ENCODE measurements around the gene SUSD4. TPM values are rescaled to one million over a fixed set of nuclear protein-coding genes. Genes with fewer than 3 reads are reported as not detected.

Gene SUSD4
- polyA plus RNA-seq, 3 donors from 2014 or later: not detected

DNA sequence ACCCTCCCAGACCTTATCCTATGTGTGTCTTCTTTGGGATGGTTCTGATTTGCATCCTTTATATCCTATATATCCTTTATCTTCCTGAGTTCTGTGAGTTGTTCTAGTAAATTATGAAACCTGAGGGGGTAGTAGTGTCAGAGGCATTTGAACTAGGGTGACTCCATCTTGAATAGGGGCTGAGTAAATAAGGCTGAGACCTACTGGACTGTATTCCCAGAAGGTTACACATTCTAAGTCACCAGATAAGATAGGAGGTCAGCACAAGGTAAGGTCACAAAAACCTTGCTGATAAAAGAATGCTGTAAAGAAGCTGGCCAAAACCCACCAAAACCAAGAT is 50.6 kb downstream of the SUSD4 start:
- no peak overlapping the region for H3K27ac Mint-ChIP-seq
- H3K9me3 Mint-ChIP-seq: peaks cover 0 to 2% (median 0%) of the 10 kb centered on the region in 6 donors
- no peak overlapping the region for H3K4me3 Mint-ChIP-seq
- no peaks in the 10 kb centered on the region for H3K4me1 Mint-ChIP-seq
- DNase-seq: no peak
- peaks cover 0 to 4% (median 3%) of the 10 kb centered on the region in 3 donors for H3K27me3 Mint-ChIP-seq (ENCODE audit: low read depth in 3 of 3)
- no peaks in the 10 kb centered on the region for H3K36me3 Mint-ChIP-seq

DNA sequence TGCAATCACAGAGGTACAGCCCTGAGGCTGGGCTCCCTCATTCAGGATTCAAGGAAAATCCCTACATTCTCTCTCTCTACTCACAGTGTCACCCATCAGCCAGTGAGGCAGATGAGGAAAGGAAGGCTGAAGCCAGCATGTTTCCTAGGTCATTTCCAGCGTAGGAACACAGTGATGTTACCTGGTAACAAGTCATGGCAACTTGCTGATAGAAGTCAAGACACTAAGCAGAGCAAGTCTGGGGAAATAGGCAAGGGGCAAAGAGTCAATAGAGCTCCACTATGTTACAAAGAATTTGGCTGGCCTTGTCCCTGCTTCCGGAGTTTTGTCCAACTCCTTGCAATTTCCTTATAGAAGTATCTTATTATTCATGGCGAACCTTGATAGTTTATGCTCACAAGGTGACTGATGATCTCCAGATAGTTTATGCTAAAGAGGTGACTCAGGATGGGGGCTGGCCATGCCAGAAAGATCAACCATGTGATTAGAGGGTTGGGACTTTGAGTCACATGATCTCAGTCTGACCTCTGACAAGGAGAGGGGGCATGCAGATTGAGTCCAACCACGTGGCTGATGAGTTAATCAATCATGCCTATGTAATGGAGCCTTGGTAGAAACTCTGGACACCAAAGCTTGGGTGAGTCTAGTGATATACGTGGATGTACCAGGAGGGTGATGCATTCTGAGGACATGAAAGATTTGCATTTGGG is 51.1 kb downstream of the SUSD4 start:
- Mint-ChIP-seq H3K9me3 (peaks cover 0 to 2% (median 0%) of the 10 kb centered on the region in 6 donors), H3K36me3 (no peaks in the 10 kb centered on the region), H3K27ac (no peak overlapping the region), H3K4me1 (no peaks in the 10 kb centered on the region), H3K27me3 (ENCODE audit: low read depth in 3 of 3) (peaks cover 0 to 7% (median 6%) of the 10 kb centered on the region in 3 donors), H3K4me3 (no peak overlapping the region)
- DNase-seq: no peak

DNA sequence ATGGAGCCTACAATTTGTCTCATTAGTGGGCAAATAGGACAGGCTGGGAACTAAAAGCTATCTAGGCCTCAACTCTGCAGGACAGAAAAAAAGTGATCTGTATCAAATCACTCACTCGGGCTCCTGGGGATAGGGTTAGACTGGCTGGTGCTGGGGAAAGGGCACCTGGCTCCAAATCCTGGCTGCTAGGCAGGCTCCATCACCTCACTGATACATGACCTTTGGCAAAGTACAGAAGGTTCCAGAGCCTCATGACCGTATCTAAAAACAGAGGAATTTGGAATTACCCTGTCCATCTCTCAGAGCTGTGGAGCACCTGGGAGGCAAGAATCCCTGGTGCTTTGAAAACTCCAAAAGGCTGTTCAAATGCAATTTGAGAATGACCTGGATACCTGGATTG is 51.7 kb downstream of the SUSD4 start:
- peaks cover 0 to 2% (median 0%) of the 10 kb centered on the region in 6 donors for H3K9me3 Mint-ChIP-seq
- H3K27ac Mint-ChIP-seq: no peak overlapping the region
- H3K27me3 Mint-ChIP-seq (ENCODE audit: low read depth in 3 of 3): peaks cover 0 to 9% (median 6%) of the 10 kb centered on the region in 3 donors
- no peaks in the 10 kb centered on the region for H3K4me1 Mint-ChIP-seq
- H3K36me3 Mint-ChIP-seq: no peaks in the 10 kb centered on the region
- H3K4me3 Mint-ChIP-seq: no peak overlapping the region
- no peak for DNase-seq

DNA sequence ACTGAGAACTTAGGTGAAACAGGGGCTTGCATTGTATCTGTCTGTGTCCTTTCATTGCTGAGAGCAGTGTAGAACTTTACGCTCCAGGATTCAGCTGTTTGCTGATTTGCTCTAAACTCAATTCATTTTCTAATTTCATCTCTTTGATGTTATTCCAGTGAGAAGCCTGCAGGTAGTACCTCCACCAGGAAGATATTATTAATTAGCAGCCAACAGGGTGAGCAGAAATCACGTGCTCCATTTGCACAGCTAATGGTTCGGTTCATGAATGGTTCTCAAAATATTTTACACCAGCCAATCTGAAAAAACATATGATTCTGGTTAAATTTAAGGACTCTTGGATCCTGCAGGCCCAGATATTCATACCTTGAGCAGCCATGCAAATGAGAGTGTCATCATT is 52.1 kb downstream of the SUSD4 start:
- no peaks in the 10 kb centered on the region for H3K36me3 Mint-ChIP-seq
- no peaks in the 10 kb centered on the region for H3K4me1 Mint-ChIP-seq
- H3K9me3 Mint-ChIP-seq: peaks cover 0 to 2% (median 0%) of the 10 kb centered on the region in 6 donors
- no peak overlapping the region for H3K4me3 Mint-ChIP-seq
- H3K27me3 Mint-ChIP-seq (ENCODE audit: low read depth in 3 of 3): peaks cover 0 to 9% (median 6%) of the 10 kb centered on the region in 3 donors
- no peak for DNase-seq
- no peak overlapping the region for H3K27ac Mint-ChIP-seq

DNA sequence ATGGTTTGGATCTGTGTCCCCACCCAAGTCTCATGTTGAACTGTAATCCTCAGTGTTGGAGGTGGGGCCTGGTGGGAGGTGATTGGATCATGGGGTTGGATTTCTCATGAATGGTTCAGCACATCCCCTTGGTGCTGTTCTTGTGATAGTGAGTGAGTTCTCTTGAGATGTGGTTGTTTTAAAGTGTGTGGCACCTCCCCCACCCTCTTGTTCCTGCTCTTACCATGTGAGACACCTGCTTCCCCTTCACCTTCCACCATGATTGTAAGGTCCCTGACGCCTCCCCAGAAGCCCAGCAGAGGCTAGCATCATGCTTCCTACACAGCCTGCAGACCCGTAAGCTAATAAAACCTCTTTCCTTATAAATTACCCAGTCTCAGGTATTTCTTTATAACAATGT is 55.8 kb downstream of the SUSD4 start:
- no peak overlapping the region for H3K27ac Mint-ChIP-seq
- H3K27me3 Mint-ChIP-seq (ENCODE audit: low read depth in 3 of 3): peaks cover 0 to 6% (median 3%) of the 10 kb centered on the region in 3 donors
- no peak for DNase-seq
- no peaks in the 10 kb centered on the region for H3K4me1 Mint-ChIP-seq
- peaks cover 0 to 13% (median 4%) of the 10 kb centered on the region in 6 donors for H3K9me3 Mint-ChIP-seq
- peaks cover 0 to 5% (median 0%) of the 10 kb centered on the region in 3 donors for H3K36me3 Mint-ChIP-seq
- no peak overlapping the region for H3K4me3 Mint-ChIP-seq

DNA sequence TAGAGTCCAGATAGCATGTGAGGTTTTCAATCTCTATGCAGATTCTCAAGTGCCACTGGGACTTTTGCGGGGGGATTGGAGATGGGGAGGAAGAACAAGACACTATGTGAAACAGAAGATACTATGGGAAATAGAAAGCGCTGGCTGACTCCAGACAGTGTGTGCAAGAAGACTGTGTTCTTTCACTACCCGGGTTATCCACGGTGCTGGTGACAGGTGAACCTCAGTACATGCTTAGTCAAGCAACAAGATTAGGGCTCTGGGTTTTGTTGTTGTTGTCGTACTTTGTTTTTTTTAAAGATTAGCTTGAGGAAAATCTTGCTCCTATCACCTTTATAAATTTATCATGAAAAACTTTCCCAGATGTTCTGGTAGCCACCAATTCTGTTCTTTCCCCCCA is 56.4 kb downstream of the SUSD4 start:
- DNase-seq: no peak
- Mint-ChIP-seq H3K9me3 (peaks cover under 1 to 19% (median 5%) of the 10 kb centered on the region in 6 donors), H3K4me3 (no peak overlapping the region), H3K36me3 (peaks cover 0 to 7% (median 0%) of the 10 kb centered on the region in 3 donors), H3K4me1 (no peaks in the 10 kb centered on the region), H3K27me3 (ENCODE audit: low read depth in 3 of 3) (peaks cover 0 to 5% (median 3%) of the 10 kb centered on the region in 3 donors), H3K27ac (no peak overlapping the region)

DNA sequence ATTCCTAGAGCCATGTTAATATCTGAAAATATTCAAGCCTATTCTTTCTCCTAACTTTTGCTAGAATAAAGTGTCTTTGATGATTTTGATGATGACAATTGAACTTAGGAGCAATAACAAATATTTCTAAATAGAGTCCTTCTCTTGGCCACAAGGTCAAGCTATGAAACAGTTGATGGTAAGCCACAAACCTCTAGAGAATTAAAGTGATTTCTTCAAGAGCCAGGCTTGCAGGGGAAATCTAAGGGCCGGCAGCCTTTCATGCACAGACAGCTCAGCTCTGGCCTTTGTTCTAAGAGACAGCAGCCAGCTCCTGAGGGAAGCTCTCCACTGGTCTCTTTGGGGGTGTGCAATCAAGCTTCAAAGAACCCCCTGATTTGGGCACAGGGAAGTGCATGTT is 59.0 kb downstream of the SUSD4 start:
- Mint-ChIP-seq H3K36me3 (peaks cover 0 to 7% (median 0%) of the 10 kb centered on the region in 3 donors), H3K4me1 (peaks cover 14 to 15% of the 10 kb centered on the region in 2 donors), H3K27ac (no peak overlapping the region), H3K27me3 (ENCODE audit: low read depth in 3 of 3) (peaks cover 2 to 5% (median 3%) of the 10 kb centered on the region in 3 donors), H3K4me3 (no peak overlapping the region), H3K9me3 (peaks cover 2 to 21% (median 5%) of the 10 kb centered on the region in 6 donors)
- no peak for DNase-seq

DNA sequence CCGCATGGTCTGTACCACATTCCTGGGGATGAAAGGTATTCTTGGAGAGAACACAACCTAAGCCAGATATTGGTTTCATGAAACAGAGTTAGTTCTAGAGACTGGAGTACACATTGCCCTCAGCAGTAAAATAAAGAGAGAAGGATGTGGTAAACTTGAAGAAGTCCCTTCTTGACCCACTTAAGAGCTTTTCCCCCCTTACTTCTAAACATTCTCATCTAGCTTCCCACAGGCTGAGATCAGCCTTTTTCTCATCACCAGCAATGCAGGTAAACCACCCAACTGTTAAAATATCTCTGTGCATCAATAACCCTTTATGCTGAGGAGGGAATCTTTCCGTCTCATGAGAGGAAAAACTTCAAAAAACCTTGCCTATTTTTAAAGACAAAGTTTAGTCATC is 62.6 kb downstream of the SUSD4 start:
- H3K27ac Mint-ChIP-seq: peak overlapping the region in 2 of 6 donors; percentile 2 to 48

DNA sequence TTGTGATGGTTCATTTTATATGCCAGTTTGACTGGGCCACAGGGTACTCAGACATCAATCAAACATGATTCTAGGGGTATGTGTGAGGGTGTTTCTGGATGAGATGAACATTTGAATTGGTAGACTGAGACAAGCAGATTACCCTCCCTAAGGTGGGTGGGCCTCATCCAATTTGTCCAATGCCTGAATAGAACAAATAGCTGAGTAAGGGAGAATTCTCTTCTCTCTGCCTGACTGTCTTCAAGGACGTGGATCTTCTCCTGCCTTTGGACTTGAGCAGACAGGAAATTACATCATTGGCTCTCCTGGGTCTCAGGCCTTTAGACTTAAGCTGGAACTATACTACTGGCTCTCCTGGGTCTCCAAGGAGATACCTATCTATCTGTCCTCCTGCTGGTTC is 64.4 kb downstream of the SUSD4 start:
- peaks cover 0 to 2% (median 0%) of the 10 kb centered on the region in 3 donors for H3K27me3 Mint-ChIP-seq (ENCODE audit: low read depth in 3 of 3)
- H3K4me3 Mint-ChIP-seq: no peak overlapping the region
- peak overlapping the region in 1 of 6 donors; percentile 20 for H3K27ac Mint-ChIP-seq
- H3K9me3 Mint-ChIP-seq: peaks cover 2 to 21% (median 5%) of the 10 kb centered on the region in 6 donors
- peaks cover 14 to 15% of the 10 kb centered on the region in 2 donors for H3K4me1 Mint-ChIP-seq
- no peak for DNase-seq
- peaks cover 0 to 7% (median 0%) of the 10 kb centered on the region in 3 donors for H3K36me3 Mint-ChIP-seq

More for the DNA sequence above, 62.6 kb downstream of the SUSD4 start:
- no peak for DNase-seq
- H3K9me3 Mint-ChIP-seq: peaks cover 2 to 21% (median 5%) of the 10 kb centered on the region in 6 donors
- peaks cover 0 to 7% (median 0%) of the 10 kb centered on the region in 3 donors for H3K36me3 Mint-ChIP-seq
- H3K4me3 Mint-ChIP-seq: peak overlapping the region in 1 of 5 donors; percentile 53
- H3K4me1 Mint-ChIP-seq: peaks cover 14 to 15% of the 10 kb centered on the region in 2 donors
- peaks cover 0 to 2% (median 0%) of the 10 kb centered on the region in 3 donors for H3K27me3 Mint-ChIP-seq (ENCODE audit: low read depth in 3 of 3)

DNA sequence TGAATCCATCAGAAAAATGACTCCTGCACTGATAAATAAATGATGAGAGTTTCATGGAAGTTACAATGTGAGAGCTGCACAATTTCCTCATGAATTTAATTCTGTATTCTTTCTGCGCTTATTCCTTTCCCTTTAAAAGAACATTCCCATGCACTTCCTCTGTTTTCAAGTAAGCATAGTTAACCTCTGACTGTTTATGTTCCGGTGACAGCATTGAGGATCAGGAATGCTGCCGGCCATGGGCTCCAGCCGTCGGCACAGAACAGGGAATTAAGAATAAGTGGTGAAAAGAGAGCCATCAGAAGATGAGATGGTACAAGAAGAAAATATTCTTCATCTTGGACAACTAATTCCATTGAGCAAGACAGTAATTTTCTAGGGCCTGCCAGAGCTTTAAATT is 65.3 kb downstream of the SUSD4 start:
- Mint-ChIP-seq H3K9me3 (peaks cover 2 to 13% (median 3%) of the 10 kb centered on the region in 6 donors), H3K4me1 (peaks cover 14 to 15% of the 10 kb centered on the region in 2 donors), H3K27ac (no peak overlapping the region), H3K4me3 (no peak overlapping the region), H3K27me3 (ENCODE audit: low read depth in 3 of 3) (peaks cover 0 to 2% (median 0%) of the 10 kb centered on the region in 3 donors), H3K36me3 (peaks cover 0 to 7% (median 0%) of the 10 kb centered on the region in 3 donors)
- DNase-seq: no peak

DNA sequence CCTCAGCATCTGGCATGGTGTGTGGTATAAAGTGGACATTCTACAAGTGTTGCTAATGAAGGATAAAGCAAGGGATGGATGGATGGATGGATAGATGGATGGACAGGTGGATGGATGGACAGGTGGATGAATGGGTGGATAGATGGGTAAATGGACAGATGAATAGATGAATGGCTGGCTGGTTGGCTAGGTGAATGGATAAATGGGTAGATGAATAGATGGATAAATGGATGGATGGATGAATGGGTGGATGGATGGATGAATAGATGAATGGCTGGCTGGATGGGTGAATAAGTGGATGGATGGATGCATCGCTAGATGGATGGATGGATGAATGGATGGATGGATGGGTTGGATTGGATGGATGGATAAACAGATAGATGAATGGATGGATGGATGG is 66.2 kb downstream of the SUSD4 start:
- Mint-ChIP-seq H3K36me3 (no peaks in the 10 kb centered on the region), H3K9me3 (peaks cover 0 to 4% (median 0%) of the 10 kb centered on the region in 6 donors), H3K27ac (no peak overlapping the region), H3K27me3 (ENCODE audit: low read depth in 3 of 3) (peaks cover 0 to 4% (median 1%) of the 10 kb centered on the region in 3 donors), H3K4me1 (peaks cover 14 to 15% of the 10 kb centered on the region in 2 donors), H3K4me3 (no peak overlapping the region)
- no peak for DNase-seq

DNA sequence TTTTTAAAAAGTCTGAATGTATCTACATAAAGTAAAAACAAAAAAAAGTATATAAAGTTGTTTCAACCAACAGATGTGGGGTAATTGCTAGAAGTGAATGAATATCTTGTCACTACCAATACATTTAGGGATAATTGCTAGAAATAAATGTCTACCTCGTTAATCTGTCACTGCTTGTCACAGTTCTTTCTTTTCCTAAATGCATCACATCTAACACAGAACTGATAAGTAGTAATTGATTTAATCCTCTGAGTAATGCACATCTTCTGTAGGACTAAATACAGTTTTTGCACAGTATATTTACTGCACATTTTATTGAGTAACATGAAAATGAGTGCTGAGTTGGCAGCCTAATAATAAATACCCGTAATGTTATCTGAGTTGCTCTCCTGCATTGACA is 72.2 kb downstream of the SUSD4 start:
- Mint-ChIP-seq H3K36me3 (no peaks in the 10 kb centered on the region), H3K9me3 (no peaks in the 10 kb centered on the region), H3K27ac (no peak overlapping the region), H3K4me3 (no peak overlapping the region), H3K4me1 (no peaks in the 10 kb centered on the region), H3K27me3 (ENCODE audit: low read depth in 3 of 3) (peaks cover 1 to 2% (median 2%) of the 10 kb centered on the region in 3 donors)
- no peak for DNase-seq

DNA sequence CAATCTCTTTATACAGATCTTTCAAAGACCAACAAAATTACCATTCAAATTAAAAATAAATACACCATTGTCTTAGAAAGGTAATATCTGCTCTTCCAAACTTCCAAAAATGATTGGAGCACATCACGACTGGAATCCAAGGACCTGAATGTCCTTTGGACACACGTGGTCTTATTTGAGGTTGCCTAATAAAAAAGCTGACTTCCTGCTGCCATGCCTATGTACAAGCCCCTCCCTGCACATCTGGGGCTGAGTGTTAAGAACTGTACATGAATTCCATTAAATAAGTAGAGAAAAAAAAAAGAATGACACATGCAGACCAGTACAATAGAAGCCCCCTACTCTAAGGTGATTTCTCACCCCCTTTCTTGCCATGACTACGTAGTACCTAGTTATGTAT is 73.6 kb downstream of the SUSD4 start:
- no peak for DNase-seq
- Mint-ChIP-seq H3K9me3 (peaks cover 0 to 2% (median 0%) of the 10 kb centered on the region in 6 donors), H3K36me3 (no peaks in the 10 kb centered on the region), H3K4me3 (no peak overlapping the region), H3K27ac (no peak overlapping the region), H3K4me1 (no peaks in the 10 kb centered on the region), H3K27me3 (ENCODE audit: low read depth in 3 of 3) (peaks cover 4 to 6% (median 4%) of the 10 kb centered on the region in 3 donors)

DNA sequence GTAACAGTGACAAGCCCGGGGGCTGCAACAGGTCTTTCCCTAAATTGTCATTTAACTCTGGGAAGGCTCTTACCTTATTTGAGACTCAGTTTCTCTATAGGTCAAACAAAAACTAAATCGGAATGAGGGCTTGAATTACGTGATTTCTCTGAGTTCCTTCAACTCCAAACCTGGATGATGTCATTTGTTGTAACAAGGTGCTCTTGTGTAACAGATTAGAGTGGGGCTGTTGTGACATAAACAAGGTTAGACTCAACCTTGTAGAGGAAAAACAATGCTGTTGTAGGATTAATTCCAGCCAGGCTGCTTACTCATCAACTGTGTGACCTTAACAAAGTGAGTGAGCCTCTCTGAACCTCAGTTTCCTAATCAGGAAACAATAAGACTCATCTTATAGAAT is 74.4 kb downstream of the SUSD4 start:
- no peaks in the 10 kb centered on the region for H3K36me3 Mint-ChIP-seq
- no peak for DNase-seq
- H3K4me3 Mint-ChIP-seq: no peak overlapping the region
- H3K9me3 Mint-ChIP-seq: peaks cover 0 to 2% (median 0%) of the 10 kb centered on the region in 6 donors
- H3K4me1 Mint-ChIP-seq: no peaks in the 10 kb centered on the region
- peaks cover 4 to 6% (median 4%) of the 10 kb centered on the region in 3 donors for H3K27me3 Mint-ChIP-seq (ENCODE audit: low read depth in 3 of 3)
- no peak overlapping the region for H3K27ac Mint-ChIP-seq

All from immature natural killer cell (primary cell).